GM21390 (cell line): Measurements from ENCODE around the gene COL5A1.
"Not testable (repeated sequence)": the region's sequence is repeated elsewhere in the genome, so short reads cannot be mapped to it uniquely, and the experiment has no call there.

Experiments
- ATAC-seq: cut with Tn5 transposase; IDR thresholded peaks from one replicate; pipeline ENCODE4 v1.9.1; 2021; ENCODE audit not compliant: unreplicated experiment

COL5A1 gene

DNA sequence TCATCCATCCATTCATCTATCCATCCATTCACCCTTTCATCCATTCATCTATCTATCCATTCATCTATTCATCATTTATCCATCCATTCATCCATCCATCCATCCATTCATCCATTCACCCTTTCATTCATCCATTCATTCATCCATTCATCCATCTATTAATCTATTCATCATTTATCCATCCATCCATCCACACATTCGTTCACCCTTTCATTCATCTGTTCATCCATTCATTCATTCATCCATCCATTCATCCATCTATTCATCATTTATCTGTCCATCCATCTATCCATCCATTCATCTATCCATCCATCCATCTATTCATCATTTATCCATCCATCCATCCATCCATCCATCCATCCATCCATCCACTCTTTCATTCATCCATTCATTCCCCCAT is 205.1 kb downstream of the COL5A1 start:
- no peak for ATAC-seq

DNA sequence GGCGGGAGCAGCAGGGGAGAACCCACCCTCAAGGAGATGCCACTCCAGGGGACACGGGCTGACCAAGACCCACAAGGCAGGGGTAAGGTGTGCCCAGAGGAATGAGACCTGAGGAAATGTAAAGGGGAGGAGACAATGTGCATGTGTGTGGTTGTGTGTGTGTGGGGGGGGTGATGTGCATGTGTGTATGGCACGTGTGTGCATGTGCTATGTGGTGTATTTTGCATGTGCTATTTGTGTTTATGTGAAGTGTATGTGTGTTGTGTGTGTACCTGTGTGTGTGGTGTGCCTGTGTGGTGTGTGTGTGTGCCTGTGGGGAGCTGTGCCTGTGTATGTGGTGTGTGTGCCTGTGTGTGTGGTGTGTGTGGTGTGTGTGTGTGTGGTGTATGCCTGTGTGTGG is 205.5 kb downstream of the COL5A1 start:
- ATAC-seq, result no peak

DNA sequence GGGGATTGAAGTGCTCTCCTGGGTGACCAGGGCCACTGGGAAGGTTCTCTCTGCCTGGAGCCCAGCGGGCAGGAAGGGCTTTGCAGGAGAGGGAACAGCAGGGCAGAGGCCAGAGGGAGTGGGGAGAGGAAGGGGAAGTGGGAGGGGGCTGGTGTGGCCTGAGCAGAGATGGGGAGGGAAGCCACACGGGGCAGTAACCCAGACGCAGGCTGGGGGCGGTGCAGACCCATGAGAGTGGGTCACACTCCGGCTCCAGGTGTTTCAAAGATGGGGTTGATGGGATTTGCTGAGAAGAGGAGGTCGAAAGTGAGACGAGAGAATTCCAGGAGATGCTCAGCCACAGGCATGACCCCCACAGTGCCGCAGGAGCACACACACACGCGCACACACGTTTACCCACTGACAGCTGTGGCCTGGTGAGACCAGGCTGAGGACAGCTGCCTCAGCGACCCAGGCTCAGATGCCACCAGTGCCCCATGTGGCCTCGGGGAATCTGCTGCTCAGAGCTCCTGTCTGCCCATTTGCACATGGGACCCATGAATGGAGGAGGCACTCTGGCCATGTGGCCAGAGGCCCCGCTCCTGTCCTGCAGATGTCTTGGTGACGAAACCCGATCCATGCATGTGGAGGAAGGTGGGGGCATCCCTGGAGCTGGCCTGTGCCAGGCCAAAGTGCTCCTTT is 206.3 kb downstream of the COL5A1 start:
- ATAC-seq, result no peak

DNA sequence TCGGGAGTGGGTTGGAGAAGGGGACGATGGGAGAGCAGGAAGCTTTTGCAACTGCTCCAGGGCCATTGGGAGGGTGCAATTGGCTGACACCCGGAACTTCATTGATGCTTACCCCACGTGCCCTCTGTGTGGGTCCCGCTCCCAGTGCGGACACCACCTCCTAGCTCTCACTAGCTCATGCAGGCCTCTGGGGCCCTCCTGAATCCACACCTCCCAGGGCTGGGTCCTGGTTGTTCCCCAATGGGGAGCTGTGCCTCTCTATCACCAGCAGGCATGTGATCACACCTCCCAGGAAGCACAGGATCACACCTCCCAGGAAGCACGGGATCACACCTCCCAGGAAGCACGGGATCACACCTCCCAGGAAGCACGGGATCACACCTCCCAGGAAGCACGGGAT is 206.9 kb downstream of the COL5A1 start:
- ATAC-seq, result no peak

DNA sequence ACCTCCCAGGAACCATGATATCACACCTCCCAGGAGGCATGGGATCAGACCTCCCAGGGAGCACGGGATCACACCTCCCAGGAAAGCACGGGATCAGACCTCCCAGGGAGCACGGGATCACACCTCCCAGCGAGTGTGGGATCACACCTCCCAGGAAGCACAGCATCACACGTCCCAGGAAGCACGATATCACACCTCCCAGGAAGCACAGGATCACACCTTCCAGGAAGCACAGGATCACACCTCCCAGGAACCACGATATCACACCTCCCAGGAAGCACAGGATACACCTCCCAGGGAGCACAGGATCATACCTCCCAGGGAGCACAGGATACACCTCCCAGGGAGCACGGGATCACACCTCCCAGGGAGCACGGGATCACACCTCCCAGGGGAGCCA is 209.0 kb downstream of the COL5A1 start:
- no peak for ATAC-seq

DNA sequence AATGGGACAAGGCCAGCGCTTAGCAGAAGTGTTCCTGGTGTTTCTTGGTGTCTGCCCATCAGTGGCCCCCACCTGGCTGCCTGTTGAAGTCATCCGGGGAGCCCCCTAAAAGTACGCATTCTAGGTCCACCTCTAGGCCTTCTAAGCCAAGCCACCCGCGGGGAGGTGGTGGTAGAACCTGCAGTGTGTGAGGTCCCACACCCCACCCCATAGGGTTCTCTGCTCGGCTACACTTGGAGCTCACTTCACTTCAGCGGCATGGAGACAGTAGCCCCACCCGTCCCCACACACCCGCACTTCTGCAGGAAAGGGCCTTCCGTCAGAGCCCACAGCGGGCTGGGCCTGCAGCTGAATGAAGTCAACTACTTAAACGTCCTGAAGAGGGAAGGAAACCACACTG is 209.4 kb downstream of the COL5A1 start:
- no peak for ATAC-seq

DNA sequence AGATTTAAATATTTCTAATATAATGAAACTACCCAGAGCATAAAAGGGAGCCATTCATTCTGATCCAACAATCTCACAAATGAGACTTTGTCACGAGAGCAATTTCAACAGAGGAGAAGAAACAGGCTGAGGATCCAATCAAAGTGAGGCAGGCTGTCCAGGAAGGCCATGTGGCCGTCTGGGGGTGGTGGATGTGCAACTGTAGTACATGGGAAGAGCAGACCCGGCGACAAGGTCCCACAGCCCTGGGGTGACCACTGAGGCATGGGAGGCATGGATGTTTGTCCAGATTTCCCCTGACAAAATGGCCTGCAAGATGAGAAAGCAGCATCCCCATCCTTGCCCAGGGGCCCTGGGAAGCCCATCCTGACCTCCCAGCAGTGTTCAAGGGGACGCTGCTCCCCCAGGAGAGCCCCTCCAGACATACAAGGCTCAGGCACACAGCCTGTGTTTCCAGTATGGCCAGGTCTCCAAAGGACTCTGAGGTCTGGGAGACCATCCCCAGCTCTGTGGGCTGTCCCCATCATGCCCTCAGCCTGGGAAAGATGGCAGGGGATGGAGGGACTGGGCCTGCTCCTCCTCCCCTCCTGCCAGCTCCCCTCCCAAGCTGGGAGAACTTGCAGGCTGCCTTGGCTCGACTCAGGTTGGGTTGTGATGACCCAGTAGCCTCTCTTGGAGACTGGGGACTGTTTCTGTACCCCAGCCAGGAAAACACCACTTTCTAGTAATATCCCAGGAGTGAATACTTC is 211.5 kb downstream of the COL5A1 start:
- ATAC-seq, result no peak

DNA sequence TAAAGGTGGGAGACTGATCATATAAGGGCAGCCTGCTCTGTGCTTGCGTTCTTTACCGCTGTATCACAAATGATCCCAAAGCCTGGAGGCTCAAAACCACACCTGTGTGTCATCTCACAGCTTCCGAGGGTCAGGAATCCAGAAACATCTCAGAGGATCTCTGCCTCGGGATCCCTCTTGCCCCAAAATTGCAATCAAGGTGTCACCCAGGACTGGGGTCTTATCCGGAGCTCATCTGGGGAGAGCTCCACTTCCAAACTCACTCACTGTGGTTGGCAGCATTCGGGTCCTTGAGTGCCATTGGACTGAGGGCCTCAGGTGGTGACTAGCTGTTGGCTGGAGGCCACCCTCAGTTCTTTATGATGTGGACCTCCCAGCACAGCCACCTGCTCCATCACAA is 212.3 kb downstream of the COL5A1 start:
- ATAC-seq, result no peak

DNA sequence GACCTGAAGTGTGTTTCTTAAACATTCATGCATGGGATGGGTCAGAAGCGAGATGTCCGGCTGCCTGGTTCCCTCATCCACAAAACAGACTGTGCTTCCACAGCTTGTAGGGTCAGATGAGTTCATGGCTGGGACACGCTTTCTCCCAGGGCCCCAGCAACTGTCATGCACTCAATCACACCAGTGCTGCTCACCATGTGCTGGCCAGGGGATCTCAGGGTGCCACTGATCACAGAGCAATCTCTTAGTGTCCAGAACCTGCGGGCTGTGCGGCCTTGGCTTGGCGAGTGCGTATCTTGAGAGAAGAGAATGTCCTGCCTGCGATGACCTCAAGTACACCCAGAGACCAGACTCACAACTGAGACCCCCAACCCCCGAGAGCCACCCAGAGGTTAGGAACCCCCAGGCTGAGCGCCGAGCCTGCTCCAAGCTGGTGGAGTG is 213.0 kb downstream of the COL5A1 start:
- ATAC-seq, result no peak

DNA sequence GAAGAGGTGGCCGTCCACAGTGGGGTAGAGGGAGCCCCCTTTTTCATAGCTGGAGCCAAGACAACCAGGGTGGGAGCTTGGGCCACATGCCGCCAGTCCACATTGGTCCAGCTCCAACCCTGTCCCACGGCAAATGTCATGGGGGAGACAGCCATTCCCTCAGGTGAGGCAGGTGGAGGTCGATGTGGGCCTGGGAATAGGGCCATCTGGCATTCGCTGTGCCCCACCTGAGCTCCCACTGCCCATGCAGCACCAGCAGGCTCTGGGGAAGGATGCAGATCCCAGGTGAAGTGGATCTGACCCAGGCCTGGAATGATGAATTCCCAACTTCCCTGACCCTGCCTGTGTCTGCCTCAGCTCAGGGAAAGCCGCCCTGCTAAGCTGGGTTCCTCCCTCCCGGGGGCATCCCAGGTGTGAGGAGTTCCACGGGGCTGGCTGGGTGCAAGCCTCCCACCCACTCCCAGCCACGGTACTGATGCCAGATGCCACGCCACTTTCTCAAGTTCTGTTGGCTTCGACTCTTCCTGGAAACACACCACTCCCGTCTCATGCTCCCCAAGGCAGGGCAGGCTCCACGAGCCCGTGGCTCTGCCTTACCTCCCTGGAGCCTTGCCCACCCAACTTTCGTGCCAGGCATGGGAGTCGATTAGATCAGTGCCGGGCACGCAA is 213.8 kb downstream of the COL5A1 start:
- ATAC-seq, result no peak

DNA sequence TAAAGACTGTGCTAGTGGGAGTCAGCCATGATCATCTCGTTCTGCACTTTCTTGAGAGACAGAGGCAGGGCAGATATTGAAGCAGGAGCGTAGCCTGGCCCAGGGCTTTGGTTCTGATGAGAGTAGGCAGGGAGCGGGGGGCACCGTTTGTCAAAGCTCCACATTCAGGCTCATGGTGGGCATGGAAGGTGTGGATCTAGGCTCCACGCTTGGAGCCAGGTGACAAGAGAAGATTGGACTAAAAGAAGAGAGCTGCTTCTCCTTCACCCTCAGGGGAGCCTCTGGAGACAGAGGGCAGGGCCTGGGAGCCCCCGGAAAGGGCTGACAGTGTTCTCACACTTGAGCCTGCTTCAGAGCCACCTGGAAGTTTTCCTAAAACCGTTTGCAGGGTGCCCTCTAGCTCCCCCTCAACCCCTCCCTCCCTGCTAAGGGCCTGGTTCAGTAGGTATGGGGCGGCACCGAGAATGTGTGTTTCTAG is 214.3 kb downstream of the COL5A1 start:
- ATAC-seq, result no peak

DNA sequence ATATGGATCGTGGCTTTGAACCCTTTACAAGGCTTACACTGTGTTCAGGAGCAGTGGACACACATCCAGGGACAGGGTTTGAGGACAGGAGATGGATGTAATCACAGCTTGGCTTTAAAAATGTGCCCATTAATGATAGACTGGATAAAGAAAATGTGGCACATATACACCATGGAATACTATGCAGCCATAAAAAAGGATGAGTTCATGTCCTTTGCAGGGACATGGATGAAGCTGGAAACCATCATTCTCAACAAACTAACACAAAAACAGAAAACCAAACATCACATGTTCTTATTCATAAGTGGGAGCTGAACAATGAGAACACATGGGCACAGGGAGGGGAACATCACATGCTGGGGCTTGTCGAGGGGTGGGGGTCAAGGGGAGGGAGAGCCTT is 215.8 kb downstream of the COL5A1 start:
- ATAC-seq, result not testable (repeated sequence)

DNA sequence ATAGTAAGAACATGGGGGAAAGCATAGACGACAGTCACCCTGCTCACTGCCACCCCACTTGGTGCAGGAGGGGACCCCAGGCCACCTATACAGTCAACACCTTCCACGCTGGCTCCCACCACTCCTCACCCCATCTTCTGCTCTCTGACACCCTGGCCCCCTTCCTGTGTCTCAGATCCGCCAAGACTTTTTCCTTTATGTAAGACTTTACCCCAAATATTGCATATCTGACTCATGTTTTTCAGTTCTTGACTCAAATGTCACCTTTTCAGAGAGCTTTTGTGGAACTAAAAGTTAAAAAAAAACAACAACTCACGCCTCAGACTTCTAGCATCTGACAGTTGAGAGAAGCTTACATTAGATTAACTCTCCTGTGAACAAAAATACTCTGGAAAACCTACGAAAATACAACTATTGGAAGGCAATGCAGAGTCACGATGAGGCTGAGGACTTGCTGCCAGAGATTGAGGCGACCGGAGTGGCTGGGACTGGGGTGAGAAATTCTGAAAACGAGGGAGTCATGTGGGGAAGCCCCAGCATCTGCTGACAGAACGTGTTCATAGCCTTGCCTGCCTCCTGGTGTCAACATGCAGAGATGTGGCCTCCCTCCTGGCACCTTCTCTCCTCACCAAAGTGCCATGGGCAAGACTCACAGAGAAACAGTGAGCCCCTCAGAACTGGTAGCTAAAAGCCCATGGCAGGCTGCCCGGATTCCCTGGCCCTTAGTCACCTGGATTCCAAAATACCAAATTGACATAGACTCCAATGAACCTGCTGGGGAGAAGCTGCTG is 216.6 kb downstream of the COL5A1 start:
- ATAC-seq, result peak; percentile 84

DNA sequence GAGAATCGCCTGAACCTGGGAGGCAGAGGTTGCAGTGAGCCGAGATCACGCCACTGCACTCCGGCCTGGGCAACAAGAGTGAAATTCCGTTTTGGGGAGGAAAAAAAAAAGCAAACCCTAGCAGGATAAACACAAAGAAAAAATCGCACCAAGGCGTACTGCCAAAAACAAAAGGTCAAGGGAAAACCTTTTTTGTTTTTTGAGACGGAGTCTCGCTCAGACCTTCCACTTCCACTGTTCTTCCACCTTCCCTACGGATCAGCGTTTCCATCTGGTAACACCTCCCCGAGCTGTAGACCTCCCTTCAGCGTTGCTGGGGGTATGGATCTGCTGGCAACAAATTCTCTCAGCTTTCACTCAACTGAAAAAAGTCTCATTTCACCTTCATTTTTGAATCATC is 218.9 kb downstream of the COL5A1 start:
- ATAC-seq, result no peak

DNA sequence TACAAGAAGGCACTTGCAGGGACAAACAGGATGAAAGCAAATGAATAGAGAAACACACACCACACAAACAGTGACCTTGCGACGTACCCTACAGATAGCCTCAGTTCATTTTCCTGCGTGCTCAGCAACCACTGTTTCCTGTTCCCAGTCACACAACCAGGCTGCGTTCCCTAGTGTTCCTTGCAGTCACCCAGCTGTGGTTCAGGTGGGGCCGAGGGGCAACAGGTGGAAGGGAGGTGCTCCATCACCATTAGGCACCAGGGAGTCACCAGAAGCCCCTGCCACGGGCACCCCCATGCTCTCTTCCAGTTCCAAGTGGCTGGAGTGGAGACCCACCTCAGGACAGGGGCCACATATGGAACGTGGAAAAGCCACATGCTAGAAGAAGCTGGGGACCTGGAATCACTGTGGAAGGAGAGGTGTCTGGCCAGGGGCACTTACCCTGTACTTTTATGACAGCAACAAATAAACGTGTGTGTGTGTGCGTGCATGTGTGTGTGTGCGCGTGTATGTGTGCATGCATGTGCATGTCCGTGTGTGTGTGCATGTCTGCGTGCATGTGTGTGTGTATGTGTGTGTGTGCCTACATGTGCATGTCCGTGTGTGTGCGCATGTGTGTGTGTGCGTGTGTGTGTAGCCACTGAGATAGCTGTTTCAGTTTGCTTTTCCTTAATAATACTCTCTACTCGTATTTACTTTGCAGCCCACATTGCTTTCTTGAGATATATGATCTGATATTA is 220.2 kb downstream of the COL5A1 start:
- no peak for ATAC-seq

DNA sequence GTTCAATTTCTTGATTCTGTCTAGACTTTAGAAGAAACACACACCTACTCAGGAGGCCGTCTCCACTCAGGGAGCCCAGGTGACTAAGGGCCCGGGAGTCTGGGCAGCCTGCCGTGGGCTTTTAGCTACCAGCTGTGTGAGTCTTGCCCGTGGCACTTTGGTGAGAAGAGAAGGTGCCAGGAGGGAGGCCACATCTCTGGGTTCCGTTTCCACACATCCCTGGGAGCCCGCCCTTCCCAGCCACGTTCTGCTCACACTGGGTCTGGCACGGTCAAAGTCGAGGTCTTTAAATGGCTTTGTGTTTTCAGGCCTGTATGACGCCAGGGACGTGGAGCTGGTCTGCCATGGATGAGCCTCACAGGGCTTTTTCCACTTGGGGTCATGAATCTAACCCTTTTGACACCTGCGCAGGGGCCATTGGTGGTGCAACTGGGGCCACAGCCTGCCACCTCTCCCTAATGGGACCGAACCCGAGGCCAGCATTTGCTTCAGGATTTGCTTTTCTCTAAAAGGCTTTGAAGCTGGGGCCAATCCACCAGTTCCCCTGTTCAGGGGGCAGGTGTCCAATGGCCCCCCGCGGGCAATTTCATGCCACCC is 221.8 kb downstream of the COL5A1 start:
- no peak for ATAC-seq

DNA sequence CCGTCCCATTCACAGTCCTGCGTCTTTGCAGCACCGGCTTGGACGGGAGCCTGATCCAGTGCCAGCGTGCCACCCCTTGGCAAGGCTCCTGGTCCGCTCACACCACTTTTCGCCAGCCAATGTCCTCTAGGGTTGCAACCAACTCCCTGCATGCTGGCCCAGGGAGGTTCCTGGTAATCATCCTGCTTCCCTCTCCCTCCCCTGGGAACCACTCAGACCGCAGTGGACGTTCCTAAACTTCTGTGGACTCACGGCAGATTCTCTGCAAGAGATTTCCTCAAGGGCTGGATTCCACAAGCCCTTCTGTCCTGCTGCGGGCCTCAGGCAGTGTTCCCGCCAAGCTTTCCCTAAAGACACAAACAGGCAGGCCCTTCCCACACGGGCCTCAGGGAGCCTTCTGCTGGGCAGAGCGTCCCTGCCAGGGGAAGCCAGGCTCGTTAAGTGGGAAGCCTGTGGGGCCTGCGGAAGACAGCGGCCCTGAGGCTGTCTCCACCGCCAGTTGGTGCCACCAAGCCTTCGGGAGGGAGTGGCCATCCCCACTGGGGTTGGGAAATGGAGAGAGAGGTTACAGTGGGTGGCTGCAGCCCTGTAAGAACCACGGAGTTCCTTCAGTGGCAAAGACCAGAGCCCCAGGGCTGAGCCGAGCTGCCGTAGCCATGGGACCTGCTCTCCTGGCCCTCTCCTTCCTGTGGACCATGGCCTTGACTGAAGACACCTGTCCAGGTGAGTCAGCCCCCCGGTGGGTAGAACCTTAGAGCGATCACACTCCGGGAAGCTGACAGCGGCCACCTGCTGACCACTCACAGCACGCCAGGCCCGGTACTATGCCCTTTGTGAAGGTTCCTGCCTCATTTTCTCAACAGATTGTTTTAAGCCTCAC is 222.6 kb downstream of the COL5A1 start:
- ATAC-seq, result no peak

DNA sequence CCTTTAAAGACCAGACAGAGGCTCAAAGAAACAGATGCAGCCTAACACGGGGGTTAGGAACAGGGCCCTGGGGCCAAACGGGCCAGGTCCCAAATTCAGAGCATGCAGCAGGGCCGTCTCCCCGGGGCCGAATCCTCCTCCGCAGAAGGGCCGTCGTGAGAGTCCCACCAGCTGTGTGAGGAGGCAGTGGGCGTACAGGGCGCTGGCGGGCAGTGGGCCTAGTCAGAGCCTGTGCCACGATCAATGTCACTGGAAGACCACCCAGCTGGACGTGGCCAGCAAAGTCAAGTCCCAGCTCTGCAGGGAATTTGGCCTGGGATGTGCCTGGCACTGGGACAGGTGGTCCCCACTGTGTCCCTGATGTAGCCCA is 223.2 kb downstream of the COL5A1 start:
- no peak for ATAC-seq
